Smooth muscle cell (in vitro differentiated cells): ENCODE measurements around the gene THOP1. TPM values are rescaled to one million over a fixed set of nuclear protein-coding genes. Genes with fewer than 3 reads are reported as not detected.

Source experiments
- DNase-seq: peaks from one replicate; lab custom pipeline; 2025; ENCODE audit not compliant: unreplicated experiment; lab: John Stamatoyannopoulos, UW
- H2AFZ ChIP-seq: fragments of 200-600 bp; sonication (generic); 2 replicates; pipeline ENCODE4 v1.6.0; 2016; ENCODE audit warnings: antibody characterized with exemption, low read depth, mild to moderate bottlenecking
- H3F3A ChIP-seq: fragments of 200-600 bp; sonication (generic); 2 replicates; pipeline ENCODE4 v1.6.0; 2017; ENCODE audit warnings: antibody characterized with exemption, low read depth
- H3K27ac ChIP-seq: fragments of 200-600 bp; sonication (generic); 2 replicates; pipeline ENCODE4 v1.5.1; 2016; ENCODE audit warnings: low read depth, mild to moderate bottlenecking
- H3K27me3 ChIP-seq: fragments of 200-600 bp; sonication (generic); 2 replicates; pipeline ENCODE4 v1.6.1; 2016; ENCODE audit warnings: low read depth, mild to moderate bottlenecking
- H3K36me3 ChIP-seq: fragments of 200-600 bp; sonication (generic); 2 replicates; pipeline ENCODE4 v1.5.1; 2016; ENCODE audit warnings: low read depth
- H3K4me1 ChIP-seq: fragments of 200-600 bp; sonication (generic); 2 replicates; pipeline ENCODE4 v1.5.1; 2016; ENCODE audit warnings: low read depth
- H3K4me2 ChIP-seq: fragments of 200-600 bp; sonication (generic); 2 replicates; pipeline ENCODE4 v1.6.0; 2016; ENCODE audit warnings: mild to moderate bottlenecking
- H3K4me3 ChIP-seq: fragments of 200-600 bp; sonication (generic); 2 replicates; pipeline ENCODE4 v1.5.1; 2016; ENCODE audit warnings: mild to moderate bottlenecking
- H3K79me2 ChIP-seq: fragments of 200-600 bp; sonication (generic); 2 replicates; pipeline ENCODE4 v1.6.0; 2016; ENCODE audit warnings: low read depth, mild to moderate bottlenecking
- H3K9ac ChIP-seq: fragments of 200-600 bp; sonication (generic); 2 replicates; pipeline ENCODE4 v1.6.0; 2016; ENCODE audit warnings: low read depth
- H3K9me3 ChIP-seq: fragments of 200-600 bp; sonication (generic); replicated peaks from 2 replicates; pipeline ENCODE4 v1.5.1; 2016; ENCODE audit warnings: low read depth
- H4K20me1 ChIP-seq: fragments of 200-600 bp; sonication (generic); 2 replicates; pipeline ENCODE4 v1.6.0; 2016; ENCODE audit warnings: low read depth
- CTCF ChIP-seq: fragments of 200-600 bp; sonication (generic); IDR thresholded peaks from 2 replicates; pipeline ENCODE4 v1.5.1; 2017; ENCODE audit warnings: borderline replicate concordance, mild to moderate bottlenecking, antibody characterized with exemption; ENCODE audit not compliant: insufficient read depth, poor library complexity, severe bottlenecking
- WGBS: methylation state at CpG from one replicate; pipeline ENCODE4 v1.1.7; 2016; ENCODE audit warnings: low lambda C conversion rate; 5-methylcytosine and 5-hydroxymethylcytosine counted together
- polyA plus RNA-seq: library from polyadenylated mRNA; unstranded; fragments of >200 nt; fragmentation: Nextera tagmentation; extraction: Ambion mirVana; gene quantifications from 2 replicates; pipeline ENCODE4 v1.2.1, GENCODE V29; 2016
- total RNA-seq: library from RNA; depleted of rRNA; stranded (reverse); fragments of >200 nt; gene quantifications from 2 replicates; pipeline ENCODE4 v1.2.3, GENCODE V29; 2014

The THOP1 gene
- total and polyA plus RNA-seq, 2 experiments from 2014 or later: 40.5 to 65.6 TPM

- 98% methylated on average over 17 of the region's 17 CpGs for WGBS
- H3F3A ChIP-seq: no peaks in the 10 kb centered on the region
- no peaks in the 10 kb centered on the region for H3K4me1 ChIP-seq
- H3K27me3 ChIP-seq: no peaks in the 10 kb centered on the region
- no peak overlapping the region for H3K9ac ChIP-seq
- H3K36me3 ChIP-seq: no peaks in the 10 kb centered on the region
- peaks cover 6% of the 10 kb centered on the region for H4K20me1 ChIP-seq
- no peaks in the 10 kb centered on the region for H3K79me2 ChIP-seq
- DNase-seq: no peak
- H2AFZ ChIP-seq: no peak overlapping the region
- H3K4me3 ChIP-seq: no peak overlapping the region
- TF ChIP-seq CTCF: no peak
- H3K9me3 ChIP-seq: no peaks in the 10 kb centered on the region
- no peak overlapping the region for H3K27ac ChIP-seq
- no peak overlapping the region for H3K4me2 ChIP-seq
These were observed 26.5 kb upstream of the THOP1 start for GRCh38 chr19:2758601-2759313.

- Histone ChIP-seq H3K4me3 (no peak overlapping the region), H3K36me3 (no peaks in the 10 kb centered on the region)
- no peak for DNase-seq
These were observed 25.9 kb upstream of the THOP1 start for GRCh38 chr19:2759362-2759761.

GRCh38 chr19:2759965-2760364 lies 25.3 kb upstream of the THOP1 start:
- Histone ChIP-seq H3K4me3 (no peak overlapping the region), H2AFZ (no peak overlapping the region), H3K9ac (no peak overlapping the region), H3K9me3 (no peaks in the 10 kb centered on the region), H3K4me2 (no peak overlapping the region), H4K20me1 (peaks cover 6% of the 10 kb centered on the region), H3K79me2 (no peaks in the 10 kb centered on the region), H3K36me3 (no peaks in the 10 kb centered on the region), H3K27me3 (no peaks in the 10 kb centered on the region), H3K27ac (no peak overlapping the region), H3F3A (no peaks in the 10 kb centered on the region), H3K4me1 (no peaks in the 10 kb centered on the region)
- TF ChIP-seq CTCF: no peak
- DNase-seq: no peak
- 97% methylated on average over 7 of the region's 7 CpGs for WGBS

More at GRCh38 chr19:2759362-2759761, 25.9 kb upstream of the THOP1 start:
- H3F3A ChIP-seq: no peaks in the 10 kb centered on the region
- H3K27ac ChIP-seq: no peak overlapping the region
- H2AFZ ChIP-seq: no peak overlapping the region
- peaks cover 6% of the 10 kb centered on the region for H4K20me1 ChIP-seq
- H3K4me1 ChIP-seq: no peaks in the 10 kb centered on the region
- H3K27me3 ChIP-seq: no peaks in the 10 kb centered on the region
- 99% methylated on average over 17 of the region's 17 CpGs for WGBS
- no peak for TF ChIP-seq CTCF
- no peaks in the 10 kb centered on the region for H3K79me2 ChIP-seq
- no peak overlapping the region for H3K4me2 ChIP-seq
- H3K9ac ChIP-seq: no peak overlapping the region
- no peaks in the 10 kb centered on the region for H3K9me3 ChIP-seq

- H3K27ac ChIP-seq: no peak overlapping the region
- H3F3A ChIP-seq: no peaks in the 10 kb centered on the region
- H3K36me3 ChIP-seq: no peaks in the 10 kb centered on the region
- H3K4me1 ChIP-seq: no peaks in the 10 kb centered on the region
- peaks cover 6% of the 10 kb centered on the region for H4K20me1 ChIP-seq
- no peak overlapping the region for H3K4me3 ChIP-seq
- no peak overlapping the region for H2AFZ ChIP-seq
- no peak for DNase-seq
- no peak for TF ChIP-seq CTCF
- H3K9ac ChIP-seq: no peak overlapping the region
- no peaks in the 10 kb centered on the region for H3K79me2 ChIP-seq
- H3K4me2 ChIP-seq: no peak overlapping the region
- no peaks in the 10 kb centered on the region for H3K27me3 ChIP-seq
- no peaks in the 10 kb centered on the region for H3K9me3 ChIP-seq
- WGBS: 98% methylated on average over 16 of the region's 16 CpGs
These were observed 24.0 kb upstream of the THOP1 start for GRCh38 chr19:2761309-2761677.
